Activated CD8-positive, alpha-beta memory T cell treated with anti-CD3 and anti-CD28 coated beads, Interleukin-2, amount 50 U/mL, for 1 hour (primary cell): ENCODE measurements around the gene CNPY4.

Source experiments
- DNase-seq: peaks from one replicate; pipeline ENCODE4 v3.0.0-alpha.2; 2020; ENCODE audit errors: extremely low read depth

Gene CNPY4

DNA sequence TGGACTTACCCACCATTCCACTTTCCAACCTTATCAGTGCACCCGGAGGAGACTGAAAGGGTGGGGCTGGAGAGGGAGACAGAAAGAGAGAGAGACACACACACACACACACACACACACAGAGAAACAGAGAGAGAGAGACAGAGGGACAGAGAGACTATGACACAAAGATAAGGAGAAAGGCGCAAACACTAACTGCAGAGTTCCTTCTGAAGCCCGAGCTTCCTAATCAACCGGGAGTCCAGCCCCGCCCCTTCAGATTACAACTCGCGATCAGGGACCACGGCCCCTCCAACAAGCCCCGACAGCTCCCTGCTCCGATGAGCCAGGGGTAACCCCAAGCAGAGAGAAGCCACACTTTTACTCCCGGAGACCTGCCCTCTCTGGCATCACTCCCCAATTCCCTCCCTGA, 48.5 kb downstream of the CNPY4 start:
- DNase-seq = no peak

DNA sequence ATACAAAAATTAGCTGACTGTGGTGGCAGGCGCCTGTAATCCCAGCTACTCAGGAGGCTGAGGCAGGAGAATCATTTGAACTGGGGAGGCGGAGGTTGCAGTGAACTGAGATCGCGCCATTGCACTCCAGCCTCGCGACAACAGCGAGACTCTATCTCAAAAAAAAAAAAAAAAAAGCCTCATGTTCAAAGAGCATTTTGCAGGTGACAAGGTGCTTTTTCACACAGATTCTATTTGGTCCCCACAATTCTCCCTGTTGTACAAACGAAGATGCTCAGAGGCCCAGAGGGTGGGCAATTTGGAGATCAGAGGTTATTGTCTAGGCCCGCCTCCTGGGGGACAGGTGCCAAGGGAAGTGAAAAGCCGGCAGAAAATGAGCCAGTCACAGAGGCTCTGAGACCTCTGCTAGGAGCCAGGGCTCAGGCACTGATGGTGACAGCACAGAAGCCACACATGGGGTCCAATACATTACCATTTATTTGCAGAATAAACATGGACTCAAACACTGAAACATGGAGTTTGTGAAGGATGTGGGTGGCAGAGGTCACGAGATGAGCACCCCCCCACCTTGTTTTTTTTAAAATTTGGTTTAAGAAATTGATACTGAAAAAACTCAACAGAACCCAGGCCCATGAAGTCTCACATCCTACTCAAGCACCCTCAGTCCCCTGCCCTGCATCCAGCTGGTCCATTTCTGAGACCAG, 49.9 kb downstream of the CNPY4 start:
- no peak for DNase-seq

DNA sequence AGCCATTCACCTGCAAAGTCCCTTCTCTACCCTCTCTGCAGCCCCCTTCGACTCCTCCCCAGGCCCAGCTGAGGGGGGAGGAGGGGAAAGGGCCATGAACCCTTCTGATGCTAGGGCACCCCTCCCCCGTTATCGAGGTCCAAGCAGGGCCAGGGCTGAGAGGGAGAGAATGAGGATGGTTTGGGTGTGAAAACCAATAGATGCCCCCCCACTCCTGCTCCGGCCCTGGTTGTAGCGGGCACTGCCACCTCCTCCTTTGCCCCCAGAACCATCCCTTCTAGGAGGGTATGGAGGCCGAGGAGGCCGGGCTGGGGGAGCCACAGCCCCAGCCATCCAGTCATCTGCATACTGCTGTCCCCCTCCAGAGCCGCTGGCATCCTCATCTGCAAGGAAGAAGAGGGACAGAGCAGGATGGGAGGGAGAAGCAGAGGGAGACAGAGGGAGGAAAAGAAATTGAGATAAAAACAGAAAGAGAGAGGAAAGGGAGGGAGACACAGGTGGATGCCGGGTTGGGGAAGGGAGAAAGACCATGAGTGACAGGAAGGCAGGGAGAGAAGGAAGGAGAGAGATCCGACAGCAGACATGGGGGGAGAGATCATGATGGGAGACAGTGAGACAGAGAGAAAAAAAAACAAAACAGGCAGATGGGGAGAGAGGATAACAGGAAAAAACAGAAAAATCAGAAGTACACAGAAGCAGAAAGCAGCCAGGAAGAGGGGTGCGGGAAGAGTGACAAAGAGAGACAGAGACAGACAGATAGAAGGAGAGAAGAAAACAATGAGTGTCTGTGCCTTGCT, 50.9 kb downstream of the CNPY4 start:
- no peak for DNase-seq

DNA sequence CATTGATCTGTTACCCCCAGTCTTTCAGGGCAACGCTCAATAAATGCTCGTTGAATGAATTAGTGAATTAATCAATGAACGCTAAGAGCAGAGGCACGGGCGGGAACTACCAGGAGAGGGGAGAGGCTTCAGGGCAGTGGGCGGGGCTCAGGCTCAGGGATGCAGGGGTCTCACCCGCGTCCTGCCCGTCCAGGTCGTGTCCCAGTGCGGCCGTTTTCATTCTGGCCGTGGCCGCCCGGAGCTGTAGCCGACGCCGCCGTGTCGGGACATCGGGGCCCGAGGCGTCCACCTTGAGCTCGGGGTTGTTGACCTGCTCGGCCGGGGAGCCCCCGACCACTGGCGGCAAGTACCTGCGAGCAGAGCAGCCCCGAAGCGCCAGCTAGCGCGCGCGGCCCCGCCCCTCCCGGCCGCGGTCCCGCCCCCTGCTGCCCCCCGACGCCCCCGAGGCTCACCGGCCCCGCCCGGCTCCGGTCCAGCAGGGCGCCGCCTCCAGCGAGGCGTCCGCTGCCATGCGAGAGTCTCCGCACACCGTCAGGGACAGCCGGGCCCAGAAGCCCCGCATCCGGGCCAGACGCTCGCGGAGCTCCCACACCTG, 51.8 kb downstream of the CNPY4 start:
- no peak for DNase-seq

DNA sequence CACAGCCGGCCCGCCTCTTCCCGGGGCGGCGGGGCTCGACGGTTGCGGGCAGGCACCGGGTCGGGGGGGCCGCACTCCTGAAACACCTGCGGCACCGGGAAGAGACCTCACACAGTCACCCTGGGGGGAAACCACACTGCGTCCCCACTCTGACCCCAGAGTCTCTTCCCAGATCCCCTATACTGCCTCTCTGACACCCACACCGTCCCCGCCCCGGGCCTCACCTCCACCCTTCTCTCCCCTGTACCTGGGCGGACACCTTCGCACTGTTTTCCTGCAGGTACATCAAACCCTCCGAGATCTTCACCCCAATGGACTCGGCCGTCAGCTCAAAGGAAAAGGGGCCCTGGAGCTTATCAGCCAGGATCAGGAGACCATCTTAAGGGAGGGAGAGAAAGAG, 52.4 kb downstream of the CNPY4 start:
- no peak for DNase-seq

DNA sequence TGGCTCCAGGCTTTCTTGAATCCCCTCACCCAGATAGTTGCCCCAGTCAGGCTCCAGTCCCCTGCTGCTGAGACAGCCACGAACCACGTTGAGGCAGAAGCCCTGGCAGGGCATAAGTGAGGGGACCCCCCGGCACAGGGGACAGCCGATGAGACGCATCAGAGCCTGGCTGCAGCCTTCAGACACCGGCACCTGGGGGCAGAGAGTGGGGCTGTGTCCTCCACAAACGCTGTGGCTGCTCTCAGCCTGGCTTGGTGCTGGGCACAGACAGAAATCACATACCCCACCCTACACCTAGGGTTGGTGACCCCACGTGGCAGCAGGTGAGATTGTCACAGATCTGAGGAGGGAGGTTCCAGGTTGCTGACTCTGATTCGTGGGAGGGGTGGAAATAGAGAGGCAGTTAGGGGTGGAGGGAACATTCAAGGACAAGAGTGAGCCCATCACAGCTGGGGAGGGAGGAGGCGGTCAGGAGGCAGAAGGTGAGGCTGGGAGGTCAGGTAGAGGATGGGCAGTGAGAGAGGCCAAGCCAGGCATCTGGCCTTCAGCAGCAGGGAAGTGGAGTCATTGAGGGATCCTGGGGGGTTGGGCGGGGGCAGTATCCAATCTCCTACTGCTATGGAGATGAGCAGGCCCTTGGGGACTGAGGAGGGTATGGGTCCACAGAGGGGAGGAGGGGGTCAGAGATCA, 54.5 kb downstream of the CNPY4 start:
- DNase-seq = no peak

DNA sequence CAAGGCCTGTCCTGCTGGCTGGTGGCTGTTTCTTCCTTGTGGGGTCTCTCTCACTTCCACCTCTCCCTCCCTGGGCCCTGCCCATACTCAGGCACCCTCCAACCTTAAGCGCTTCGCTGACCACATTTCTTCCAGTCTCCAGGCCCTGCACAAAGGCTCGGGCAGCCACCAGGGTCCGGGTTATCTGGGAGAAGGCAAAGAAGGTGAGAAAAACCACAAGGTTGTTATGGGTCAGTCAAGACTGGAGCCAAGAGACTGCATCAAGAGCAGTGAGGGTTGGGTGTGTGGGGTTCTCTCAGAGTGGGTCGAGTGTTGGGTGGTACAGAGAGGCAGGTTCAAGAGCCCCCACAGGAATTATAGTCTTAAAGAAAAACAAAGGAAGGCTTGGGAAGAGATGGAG, 55.1 kb downstream of the CNPY4 start:
- no peak for DNase-seq
